ENCODE results near the gene AGFG2. TPM values are rescaled to one million over a fixed set of nuclear protein-coding genes. Genes with fewer than 3 reads are reported as not detected.

AGFG2 gene
- total and polyA plus RNA-seq, 2 of the 13 experiments (the other 11 are each of a cell fraction or from before 2014, with no cell fraction given): 125 to 132 TPM

GRCh38 chr7:100543586-100543985, 4.6 kb downstream of the AGFG2 start (continued):
- TF ChIP-seq SAP130 (CRISPR knock-in tag; IDR thresholded peaks at IDR 0.05; ENCODE audit: low read depth): 0 out of 2 replicates have a peak, but pooled peaks have one; percentile 0

GRCh38 chr7:100544386-100544785, 5.4 kb downstream of the AGFG2 start:
- ATAC-seq (no peak), DNase-seq (ENCODE audit: low spot score) (peak; percentile 76), FAIRE-seq (peak; percentile 88)
- Histone ChIP-seq H3K79me2 (ENCODE audit: insufficient read depth, low read length) (peaks cover 79% of the 10 kb centered on the region), H3K27ac (ENCODE audit: extremely low read length, insufficient read depth, low read length) (peak overlapping the region; percentile 94), H3K4me3 (replicated peaks in 1 of 3; ENCODE audit: insufficient read depth in 1 of 3, low read depth in 2 of 3, low read length in 3 of 3) (peak overlapping the region; percentile 38 to 43 (median 39)), H2AFZ (ENCODE audit: low read length) (no peak overlapping the region), H4K20me1 (ENCODE audit: insufficient read depth, low read length) (no peaks in the 10 kb centered on the region), H3K9me3 (ENCODE audit: low read length) (no peaks in the 10 kb centered on the region), H3K27me3 (ENCODE audit: control insufficient read depth in 1 of 2, insufficient read depth in 2 of 2, low read length in 2 of 2) (no peaks in the 10 kb centered on the region; a peak in 1 of 5 replicates), H3K4me2 (ENCODE audit: low read depth, low read length) (peak overlapping the region; percentile 86), H3K4me1 (ENCODE audit: insufficient read depth, low read length) (peaks cover 82% of the 10 kb centered on the region), H3K36me3 (replicated peaks in 1 of 2; ENCODE audit: control insufficient read depth in 1 of 2, insufficient read depth in 2 of 2, low read length in 2 of 2) (peaks cover 2 to 22% of the 10 kb centered on the region in 2 experiments), H3K9ac (ENCODE audit: insufficient read depth, low read depth, low read length) (peak overlapping the region; percentile 76)
- WGBS (ENCODE audit: low lambda C conversion rate): 0% methylated on average over 5 of the region's 5 CpGs
- intact Hi-C loops (cut with micrococcal nuclease; ENCODE audit: unreplicated experiment): no loop called here
- POLR2A ChIA-PET: interaction anchor here (1.2 to 2.4 kb wide), 8 partner anchors 11 to 345 kb away, joined by 3 to 14 read pairs (median 6); partner anchors contain the start of genes MEPCE, TSC22D4, UFSP1 and ZCWPW1
- in situ Hi-C loops (cut with HindIII; ENCODE audit: extremely low pct_ligation_motif_present, low pct_unique_long_range_greater_than_20kb): no loop called here
- no TSS peak for BruUV-seq (replicated peaks)
- CTCF ChIA-PET (ENCODE audit: low intra/inter-chr PET ratio, low total read pairs): no interaction called here
- TF ChIP-seq ZNF550 (CRISPR knock-in tag; IDR thresholded peaks at IDR 0.05; ENCODE audit: borderline replicate concordance) (no peak), BRCA1 (CRISPR knock-in tag; IDR thresholded peaks at IDR 0.05) (no peak), TAF1 (CRISPR knock-in tag; IDR thresholded peaks at IDR 0.05) (no peak), ZNF644 (CRISPR knock-in tag; IDR thresholded peaks at IDR 0.05; ENCODE audit: low read depth) (no peak), KLF16 (CRISPR knock-in tag; IDR thresholded peaks at IDR 0.05) (no peak), DPF2 (CRISPR knock-in tag; IDR thresholded peaks at IDR 0.05; ENCODE audit: borderline replicate concordance, low read depth) (0 out of 2 replicates have a peak, but pooled peaks have one; percentile 39), RBM22 (optimal IDR thresholded peaks at IDR 0.05; ENCODE audit: low read length) (no peak), SNAPC4 (CRISPR knock-in tag; IDR thresholded peaks at IDR 0.05) (no peak), FOSL1 (CRISPR knock-in tag; IDR thresholded peaks at IDR 0.05; ENCODE audit: borderline replicate concordance) (no peak), GTF2F1 (IDR thresholded peaks at IDR 0.05; ENCODE audit: low read length) (no peak), NFKBIZ (CRISPR knock-in tag; IDR thresholded peaks at IDR 0.05) (no peak)
- TF ChIP-seq, protein P1, sequence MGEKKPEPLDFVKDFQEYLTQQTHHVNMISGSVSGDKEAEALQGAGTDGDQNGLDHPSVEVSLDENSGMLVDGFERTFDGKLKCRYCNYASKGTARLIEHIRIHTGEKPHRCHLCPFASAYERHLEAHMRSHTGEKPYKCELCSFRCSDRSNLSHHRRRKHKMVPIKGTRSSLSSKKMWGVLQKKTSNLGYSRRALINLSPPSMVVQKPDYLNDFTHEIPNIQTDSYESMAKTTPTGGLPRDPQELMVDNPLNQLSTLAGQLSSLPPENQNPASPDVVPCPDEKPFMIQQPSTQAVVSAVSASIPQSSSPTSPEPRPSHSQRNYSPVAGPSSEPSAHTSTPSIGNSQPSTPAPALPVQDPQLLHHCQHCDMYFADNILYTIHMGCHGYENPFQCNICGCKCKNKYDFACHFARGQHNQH (CRISPR knock-in tag; IDR thresholded peaks at IDR 0.05): no peak
- TF ChIP-seq, protein P2, sequence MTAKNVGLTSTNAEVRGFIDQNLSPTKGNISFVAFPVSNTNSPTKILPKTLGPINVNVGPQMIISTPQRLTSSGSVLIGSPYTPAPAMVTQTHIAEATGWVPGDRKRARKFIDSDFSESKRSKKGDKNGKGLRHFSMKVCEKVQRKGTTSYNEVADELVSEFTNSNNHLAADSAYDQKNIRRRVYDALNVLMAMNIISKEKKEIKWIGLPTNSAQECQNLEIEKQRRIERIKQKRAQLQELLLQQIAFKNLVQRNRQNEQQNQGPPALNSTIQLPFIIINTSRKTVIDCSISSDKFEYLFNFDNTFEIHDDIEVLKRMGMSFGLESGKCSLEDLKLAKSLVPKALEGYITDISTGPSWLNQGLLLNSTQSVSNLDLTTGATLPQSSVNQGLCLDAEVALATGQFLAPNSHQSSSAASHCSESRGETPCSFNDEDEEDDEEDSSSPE (CRISPR knock-in tag; IDR thresholded peaks at IDR 0.05): peak; percentile 26; the same call in 1 of the 2 replicates
